NCI-H748 treated with DMSO at 0.1 percent for 48 hours (cell line): ENCODE data around the gene ZFYVE1.

Experiments used
- DNase-seq: peaks from one replicate; lab custom pipeline; 2025; lab: John Stamatoyannopoulos, UW

Gene ZFYVE1

GRCh38 chr14:72920008-72920407 lies 106.9 kb downstream of the ZFYVE1 start:
- no peak for DNase-seq
